AG04449 (cell line): ENCODE results near the gene CCDC183.
"Not testable (repeated sequence)": the region's sequence is repeated elsewhere in the genome, so short reads cannot be mapped to it uniquely, and the experiment has no call there.

Experiments
- CTCF ChIA-PET: fragments of 350-600 bp; formaldehyde crosslinking; extraction: SDS; loops from one replicate; lab custom pipeline; 2021; ENCODE audit warnings: antibody characterized with exemption; lab: Yijun Ruan, JAX
- POLR2A ChIA-PET: fragments of 400-600, 350-600 bp; formaldehyde crosslinking; extraction: SDS; loops from one replicate; lab custom pipeline; 2020; ENCODE audit warnings: antibody characterized with exemption, inconsistent platforms; lab: Yijun Ruan, JAX
- DNase-seq: peaks from one replicate; pipeline ENCODE4 v3.0.0-alpha.2; 2010; ENCODE audit warnings: low read depth, low spot score
- H3K4me3 ChIP-seq: 2 replicates; pipeline ENCODE4 v1.5.1; 2011; ENCODE audit warnings: low read depth, mild to moderate bottlenecking, control low read depth, low read length
- TF ChIP-seq, protein P1 (sequence below): IDR thresholded peaks from one replicate; pipeline ENCODE4 v1.5.1; 2011; ENCODE audit warnings: mild to moderate bottlenecking, moderate library complexity, low read length, control low read depth, inconsistent platforms; ENCODE audit not compliant: insufficient read depth; ENCODE audit errors: missing control alignments

CCDC183 gene

DNA sequence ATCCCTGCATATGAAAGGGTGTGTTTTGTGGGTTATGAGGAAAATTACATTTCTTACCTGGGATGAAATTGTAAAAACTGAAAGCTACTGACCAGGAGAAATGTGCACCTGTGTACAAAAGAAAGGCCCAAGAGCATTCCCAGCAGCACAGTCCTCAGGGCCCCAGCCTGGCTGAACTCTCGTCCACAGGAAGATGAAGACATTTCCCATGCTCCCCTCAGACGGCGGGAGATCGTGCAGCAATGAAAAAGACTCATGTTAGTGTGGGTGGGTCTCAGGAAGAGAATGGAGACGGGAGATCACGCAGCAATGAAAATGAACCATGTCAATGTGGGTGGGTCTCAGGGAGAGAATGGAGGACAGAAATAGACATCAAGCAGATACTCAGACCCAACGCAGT is 19.2 kb upstream of the CCDC183 start:
- TF ChIP-seq, protein P1, sequence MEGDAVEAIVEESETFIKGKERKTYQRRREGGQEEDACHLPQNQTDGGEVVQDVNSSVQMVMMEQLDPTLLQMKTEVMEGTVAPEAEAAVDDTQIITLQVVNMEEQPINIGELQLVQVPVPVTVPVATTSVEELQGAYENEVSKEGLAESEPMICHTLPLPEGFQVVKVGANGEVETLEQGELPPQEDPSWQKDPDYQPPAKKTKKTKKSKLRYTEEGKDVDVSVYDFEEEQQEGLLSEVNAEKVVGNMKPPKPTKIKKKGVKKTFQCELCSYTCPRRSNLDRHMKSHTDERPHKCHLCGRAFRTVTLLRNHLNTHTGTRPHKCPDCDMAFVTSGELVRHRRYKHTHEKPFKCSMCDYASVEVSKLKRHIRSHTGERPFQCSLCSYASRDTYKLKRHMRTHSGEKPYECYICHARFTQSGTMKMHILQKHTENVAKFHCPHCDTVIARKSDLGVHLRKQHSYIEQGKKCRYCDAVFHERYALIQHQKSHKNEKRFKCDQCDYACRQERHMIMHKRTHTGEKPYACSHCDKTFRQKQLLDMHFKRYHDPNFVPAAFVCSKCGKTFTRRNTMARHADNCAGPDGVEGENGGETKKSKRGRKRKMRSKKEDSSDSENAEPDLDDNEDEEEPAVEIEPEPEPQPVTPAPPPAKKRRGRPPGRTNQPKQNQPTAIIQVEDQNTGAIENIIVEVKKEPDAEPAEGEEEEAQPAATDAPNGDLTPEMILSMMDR: no peak
- ChIA-PET POLR2A (no interaction called here), CTCF (interaction anchor here (0.8 to 6.5 kb wide), 5 partner anchors 10 to 258 kb away, joined by 4 to 60 read pairs (median 30); partner anchors contain the start of gene LCN8)
- no peak overlapping the region for H3K4me3 ChIP-seq
- DNase-seq: no peak

DNA sequence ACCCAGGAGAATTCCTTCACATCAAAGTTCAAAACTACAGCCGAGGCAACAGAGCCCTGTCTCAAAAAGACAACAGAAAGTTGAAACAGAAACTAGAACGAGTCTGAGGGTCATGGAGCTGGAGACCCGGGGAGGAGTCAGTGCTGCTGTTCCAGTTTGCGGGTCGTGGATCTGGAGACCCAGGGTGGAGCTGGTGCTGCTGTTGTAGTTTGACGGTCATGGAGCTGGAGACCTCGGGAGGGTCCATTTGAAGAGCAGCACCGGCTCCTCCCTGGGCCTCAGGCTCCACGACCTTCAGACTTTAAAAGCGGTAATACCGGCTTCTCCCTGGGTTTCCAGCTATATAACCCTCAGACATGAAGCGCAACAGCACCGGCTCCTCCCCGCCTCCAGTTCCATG is 18.8 kb upstream of the CCDC183 start:
- no peak overlapping the region for H3K4me3 ChIP-seq
- TF ChIP-seq, protein P1: no peak
- ChIA-PET POLR2A (interaction anchor here (1.3 kb wide), 1 partner anchor 49 kb away, joined by 6 read pairs; no protein-coding TSS in a partner anchor), CTCF (interaction anchor here (0.8 to 6.5 kb wide), 9 partner anchors 10 to 287 kb away, joined by 3 to 60 read pairs (median 4); partner anchors contain the start of genes LCN8 and NPDC1)
- no peak for DNase-seq

DNA sequence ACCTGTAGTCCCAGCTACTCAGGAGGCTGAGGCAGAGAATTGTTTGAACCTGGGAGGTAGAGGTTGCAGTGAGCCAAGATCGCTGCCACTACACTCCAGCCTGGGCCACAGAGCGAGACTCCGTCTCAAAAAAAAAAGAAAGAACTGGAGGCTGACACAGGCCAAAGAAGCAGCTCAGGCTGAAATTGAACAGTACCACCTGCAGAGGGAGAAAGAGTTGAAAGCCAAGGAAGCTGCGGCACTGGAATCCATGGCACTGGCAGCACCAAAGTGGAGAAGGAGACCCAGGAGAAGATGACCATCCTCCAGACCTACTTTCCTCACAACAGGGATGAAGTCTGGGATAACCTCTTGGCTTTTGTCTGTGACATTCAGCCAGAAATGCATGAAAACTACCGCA is 16.3 kb upstream of the CCDC183 start:
- DNase-seq: no peak
- TF ChIP-seq, protein P1: peak; percentile 1
- CTCF ChIA-PET: interaction anchor here (0.7 to 6.5 kb wide), 5 partner anchors 8 to 18 kb away, joined by 3 to 60 read pairs (median 30); no protein-coding TSS in a partner anchor
- POLR2A ChIA-PET: no interaction called here
- no peak overlapping the region for H3K4me3 ChIP-seq

DNA sequence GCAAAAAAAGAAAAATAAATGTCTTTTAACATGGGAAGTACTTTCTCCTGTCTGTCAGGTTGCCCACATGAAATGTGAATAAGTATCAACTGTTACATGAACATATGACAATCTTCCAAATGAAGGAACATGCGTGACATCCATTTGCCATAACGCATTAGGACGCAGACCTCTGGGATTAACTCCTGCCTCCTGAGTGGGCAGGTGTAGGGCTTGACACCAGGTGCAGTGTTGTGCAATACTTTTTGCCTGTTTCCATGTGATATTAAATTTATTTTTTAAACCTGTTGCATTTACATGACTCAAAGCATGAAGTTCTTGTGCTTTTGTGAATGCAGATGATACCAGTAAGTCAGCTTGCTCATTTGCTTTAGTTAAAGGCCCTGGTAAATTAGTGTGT is 13.7 kb upstream of the CCDC183 start:
- ChIA-PET CTCF (interaction anchor here (1.1 to 2.0 kb wide), 6 partner anchors 12 to 287 kb away, joined by 3 to 5 read pairs (median 4); no protein-coding TSS in a partner anchor), POLR2A (no interaction called here)
- H3K4me3 ChIP-seq: no peak overlapping the region
- DNase-seq: no peak
- TF ChIP-seq, protein P1: no peak

DNA sequence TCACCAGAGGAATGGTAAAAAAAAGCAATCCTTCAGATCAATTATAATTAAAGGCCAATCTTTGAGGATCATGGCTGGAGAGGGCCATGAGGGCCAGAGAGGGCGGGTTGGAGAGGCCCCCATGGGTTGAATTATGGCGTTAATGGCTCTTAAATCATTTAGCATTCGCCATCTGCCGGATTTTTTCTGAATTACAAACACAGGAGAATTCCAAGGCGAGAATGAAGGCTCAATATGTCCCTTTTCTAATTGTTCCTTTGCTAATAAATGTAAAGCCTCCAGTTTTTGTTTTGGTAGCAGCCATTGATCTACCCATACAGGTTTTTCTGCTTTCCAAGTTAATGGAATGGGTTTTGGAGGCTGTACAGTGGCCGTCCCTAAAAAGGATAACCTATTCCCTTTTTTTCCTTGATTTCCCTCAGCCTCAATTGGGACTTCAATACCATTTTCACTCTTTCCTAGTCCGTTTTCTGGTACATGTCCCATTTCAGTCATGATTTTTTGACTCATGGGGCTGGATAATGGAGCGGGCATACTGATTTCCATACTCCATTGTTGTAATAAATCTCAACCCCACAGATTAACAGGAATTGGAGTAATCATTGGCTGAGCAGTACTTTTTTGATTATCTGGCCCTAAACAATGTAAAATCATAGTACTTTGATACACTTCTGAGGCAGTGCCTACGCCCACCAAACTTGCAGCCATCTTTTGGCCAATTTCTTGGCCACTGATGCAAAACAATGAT is 11.7 kb upstream of the CCDC183 start:
- ChIA-PET POLR2A (no interaction called here), CTCF (interaction anchor here (0.8 to 7.0 kb wide), 5 partner anchors 7 to 281 kb away, joined by 3 to 101 read pairs (median 60); no protein-coding TSS in a partner anchor)
- H3K4me3 ChIP-seq: no peak overlapping the region
- TF ChIP-seq, protein P1: no peak
- DNase-seq: no peak

DNA sequence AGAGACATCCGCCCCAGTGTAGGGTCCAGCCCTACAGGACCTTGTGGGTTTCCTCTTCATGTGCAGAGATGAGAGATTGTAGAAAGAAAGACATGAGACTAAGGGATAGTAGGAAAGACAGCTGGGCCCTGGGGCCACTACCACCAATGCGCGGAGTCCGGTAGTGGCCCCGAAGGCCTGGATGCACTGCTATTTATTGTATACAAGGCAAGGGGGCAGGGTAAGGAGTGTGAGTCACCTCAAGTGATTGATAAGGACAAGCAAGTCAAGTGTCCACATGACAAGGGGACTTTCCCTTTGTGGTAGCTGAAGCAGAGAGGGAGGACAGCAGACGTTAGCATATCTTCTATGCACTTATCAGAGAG is 11.2 kb upstream of the CCDC183 start:
- ChIA-PET CTCF (interaction anchor here (1.4 to 7.0 kb wide), 5 partner anchors 8 to 280 kb away, joined by 9 to 101 read pairs (median 60); no protein-coding TSS in a partner anchor), POLR2A (no interaction called here)
- no peak for DNase-seq
- TF ChIP-seq, protein P1: no peak
- no peak overlapping the region for H3K4me3 ChIP-seq

DNA sequence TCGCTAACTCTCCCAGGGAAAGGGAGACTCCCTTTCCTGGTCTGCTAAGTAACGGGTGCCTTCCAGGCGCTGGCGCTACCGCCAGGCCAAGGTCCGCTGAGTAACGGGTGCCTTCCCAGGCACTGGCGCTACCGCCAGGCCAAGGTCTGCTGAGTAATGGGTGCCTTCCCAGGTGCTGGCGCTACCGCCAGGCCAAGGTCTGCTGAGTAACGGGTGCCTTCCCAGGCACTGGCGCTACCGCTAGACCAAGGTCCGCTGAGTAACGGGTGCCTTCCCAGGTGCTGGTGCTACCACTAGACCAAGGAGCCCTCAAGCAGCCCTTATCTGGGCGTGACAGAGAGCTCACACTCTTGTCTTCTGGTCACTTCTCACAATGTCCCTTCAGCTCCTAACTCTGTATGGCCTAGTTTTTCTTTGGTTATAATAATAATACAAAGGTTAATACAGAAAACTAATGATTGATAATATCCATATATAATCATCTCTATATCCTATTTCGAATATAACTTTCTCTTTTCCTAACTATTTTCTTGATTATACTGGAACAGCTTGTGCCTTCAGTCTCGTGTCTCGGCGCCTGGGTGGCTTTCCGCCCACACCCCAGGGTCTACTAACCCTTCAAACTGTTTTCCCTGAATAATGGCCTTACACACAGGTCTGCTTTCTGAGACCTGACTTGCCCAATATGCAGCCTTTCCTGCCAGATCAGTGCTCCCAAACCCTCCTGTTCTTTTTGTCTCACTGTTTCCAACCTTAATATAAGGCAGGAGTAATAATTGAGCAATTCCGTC is 10.4 kb upstream of the CCDC183 start:
- H3K4me3 ChIP-seq, POLR2A ChIA-PET, DNase-seq: not testable (repeated sequence)
- CTCF ChIA-PET: interaction anchor here (0.9 to 7.0 kb wide), 11 partner anchors 9 to 303 kb away, joined by 3 to 101 read pairs (median 12); partner anchors contain the start of genes ABCA2, AJM1, FUT7 and SAPCD2
